Measurements from ENCODE around the gene DGKE.

The DGKE gene

GRCh38 chr17:56851008-56851407, 17.1 kb downstream of the DGKE start:
- peak; percentile 13 for DNase-seq

- DNase-seq = no peak
These were observed 27.9 kb downstream of the DGKE start for GRCh38 chr17:56861899-56862298.

GRCh38 chr17:56863974-56864373, 30.0 kb downstream of the DGKE start:
- no peak for DNase-seq

- DNase-seq = no peak
These were observed 32.1 kb downstream of the DGKE start for GRCh38 chr17:56866076-56866475.

- no peak for DNase-seq
These were observed 32.5 kb downstream of the DGKE start for GRCh38 chr17:56866496-56866895.

GRCh38 chr17:56867948-56868376, 34.0 kb downstream of the DGKE start:
- no peak for DNase-seq

GRCh38 chr17:56868716-56869115, 34.8 kb downstream of the DGKE start:
- DNase-seq = no peak

GRCh38 chr17:56870081-56870651, 36.2 kb downstream of the DGKE start:
- DNase-seq = no peak

- no peak for DNase-seq
These were observed 42.8 kb downstream of the DGKE start for GRCh38 chr17:56876766-56877179.

GRCh38 chr17:56879280-56879679, 45.3 kb downstream of the DGKE start:
- DNase-seq = no peak

GRCh38 chr17:56880133-56880532, 46.2 kb downstream of the DGKE start:
- DNase-seq = peak; percentile 94

GRCh38 chr17:56880571-56880970, 46.6 kb downstream of the DGKE start:
- DNase-seq = peak; percentile 55

GRCh38 chr17:56881685-56882295, 47.8 kb downstream of the DGKE start:
- DNase-seq = no peak

GRCh38 chr17:56883616-56884015, 49.7 kb downstream of the DGKE start:
- peak; percentile 19 for DNase-seq

- DNase-seq = no peak
These were observed 50.7 kb downstream of the DGKE start for GRCh38 chr17:56884483-56885311.

- no peak for DNase-seq
These were observed 51.3 kb downstream of the DGKE start for GRCh38 chr17:56885312-56885657.

GRCh38 chr17:56886288-56886731, 52.4 kb downstream of the DGKE start:
- DNase-seq = no peak

- DNase-seq = peak; percentile 67
These were observed 53.2 kb downstream of the DGKE start for GRCh38 chr17:56887105-56887504.

GRCh38 chr17:56887552-56888467, 53.9 kb downstream of the DGKE start:
- DNase-seq = no peak

- DNase-seq = peak; percentile 28
These were observed 56.4 kb downstream of the DGKE start for GRCh38 chr17:56890390-56890789.

- no peak for DNase-seq
These were observed 57.1 kb downstream of the DGKE start for GRCh38 chr17:56890906-56891674.

- no peak for DNase-seq
These were observed 57.8 kb downstream of the DGKE start for GRCh38 chr17:56891751-56892150.

Data from MV-4-11 (cell line).